ENCODE results near the gene FGFR3.

The FGFR3 gene

GRCh38 chr4:1784789-1785591 lies 8.1 kb upstream of the FGFR3 start:
- TF ChIP-seq CTCF (IDR thresholded peaks at IDR 0.05), result no peak
- no peak for DNase-seq
- no peaks in the 10 kb centered on the region for H3K9me3 Mint-ChIP-seq
- peaks cover 10% of the 10 kb centered on the region for H3K27me3 Mint-ChIP-seq (ENCODE audit: low read depth, poor library complexity)
- H3K36me3 Mint-ChIP-seq (ENCODE audit: low read depth), result no peaks in the 10 kb centered on the region
- peaks cover 13% of the 10 kb centered on the region for H3K4me1 Mint-ChIP-seq
- peak overlapping the region; percentile 69 for H3K27ac Mint-ChIP-seq
- no peak overlapping the region for H3K4me3 Mint-ChIP-seq

- TF ChIP-seq CTCF (IDR thresholded peaks at IDR 0.05), result no peak
- H3K36me3 Mint-ChIP-seq (ENCODE audit: low read depth), result no peaks in the 10 kb centered on the region
- H3K4me3 Mint-ChIP-seq, result no peak overlapping the region
- peaks cover 14% of the 10 kb centered on the region for H3K4me1 Mint-ChIP-seq
- DNase-seq, result no peak
- H3K27me3 Mint-ChIP-seq (ENCODE audit: low read depth, poor library complexity), result peaks cover 16% of the 10 kb centered on the region
- H3K27ac Mint-ChIP-seq, result no peak overlapping the region
- H3K9me3 Mint-ChIP-seq, result no peaks in the 10 kb centered on the region
These were observed 7.5 kb upstream of the FGFR3 start for GRCh38 chr4:1785592-1785991.

DNA sequence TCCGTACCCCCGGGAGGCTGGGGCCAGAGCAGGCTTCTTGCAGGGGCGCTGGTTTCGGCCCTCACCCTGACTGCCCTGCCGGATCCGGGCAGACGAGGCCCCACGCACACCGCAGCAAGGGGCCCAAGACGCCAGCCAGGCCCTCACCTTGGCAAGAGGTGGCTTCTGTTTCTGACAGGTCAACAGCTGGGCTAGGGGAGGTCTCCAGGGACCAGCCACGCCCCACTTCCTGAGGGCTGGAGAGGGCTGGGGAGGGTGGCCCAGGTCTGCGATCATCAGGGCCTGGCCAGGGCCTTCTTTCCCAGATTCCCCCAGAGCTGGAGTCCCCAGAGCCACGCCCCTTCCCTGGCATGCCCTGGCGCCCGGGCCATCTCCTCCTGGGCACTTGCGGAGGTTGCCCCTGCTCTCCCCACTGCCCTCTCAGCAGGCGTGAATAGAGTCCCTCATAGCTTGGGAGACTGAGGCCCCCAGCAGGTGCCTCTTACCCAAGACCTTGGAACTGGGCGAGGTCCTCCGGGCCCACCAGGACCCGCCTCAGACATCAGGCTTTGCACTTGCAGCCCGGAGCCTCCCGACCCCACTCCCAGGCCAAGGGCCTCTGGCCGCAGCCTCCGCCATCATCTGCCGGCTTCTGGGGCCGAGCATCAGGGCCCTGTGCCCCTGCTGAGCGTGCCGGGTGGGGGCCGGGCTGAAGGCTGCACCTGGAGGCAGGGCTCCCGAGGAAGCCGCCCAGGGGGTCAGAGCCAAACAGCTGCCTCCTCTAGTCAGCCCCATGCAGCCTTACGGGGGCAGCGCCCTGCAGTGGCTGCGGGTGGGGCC lies 6.3 kb upstream of the FGFR3 start:
- H3K9me3 Mint-ChIP-seq, result no peaks in the 10 kb centered on the region
- H3K27me3 Mint-ChIP-seq (ENCODE audit: low read depth, poor library complexity), result peaks cover 28% of the 10 kb centered on the region
- H3K36me3 Mint-ChIP-seq (ENCODE audit: low read depth), result no peaks in the 10 kb centered on the region
- no peak for TF ChIP-seq CTCF (IDR thresholded peaks at IDR 0.05)
- H3K27ac Mint-ChIP-seq, result no peak overlapping the region
- no peak for DNase-seq
- H3K4me3 Mint-ChIP-seq, result no peak overlapping the region
- H3K4me1 Mint-ChIP-seq, result peaks cover 18% of the 10 kb centered on the region

DNA sequence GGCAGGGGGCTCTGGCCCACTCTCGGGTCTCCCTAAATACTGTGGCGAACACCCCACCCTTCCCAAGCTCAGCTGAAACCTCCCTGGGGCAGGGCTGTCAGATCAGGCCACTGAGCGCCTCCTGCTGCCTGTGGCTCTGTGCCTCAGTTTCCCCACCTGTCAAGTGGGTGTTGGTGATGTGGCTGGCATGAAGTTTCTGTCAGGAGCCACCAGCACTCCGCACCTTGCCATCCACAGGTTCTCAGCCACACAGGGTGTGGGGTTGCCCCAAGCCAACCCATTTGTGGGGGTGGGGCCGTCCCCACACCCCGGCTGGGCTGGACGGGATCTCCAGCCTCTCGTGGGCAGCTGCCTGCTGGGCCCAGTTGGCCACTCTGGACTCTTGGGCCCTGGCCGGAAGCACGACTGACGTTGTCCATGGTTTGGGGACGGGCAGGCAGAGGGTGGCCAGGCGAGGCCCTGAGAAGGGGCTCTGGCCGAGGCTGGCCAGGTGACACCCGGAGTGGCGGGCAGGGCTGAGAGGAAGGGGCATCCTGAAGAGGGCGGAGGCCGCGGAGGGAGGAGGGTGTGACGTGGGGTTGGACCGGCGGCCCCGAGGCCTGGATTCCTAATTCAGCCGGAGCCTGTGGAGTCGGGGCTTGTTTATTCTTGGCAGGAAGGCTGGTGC lies 5.5 kb upstream of the FGFR3 start:
- no peak overlapping the region for H3K4me3 Mint-ChIP-seq
- peaks cover 36% of the 10 kb centered on the region for H3K27me3 Mint-ChIP-seq (ENCODE audit: low read depth, poor library complexity)
- H3K27ac Mint-ChIP-seq, result no peak overlapping the region
- H3K9me3 Mint-ChIP-seq, result no peaks in the 10 kb centered on the region
- H3K36me3 Mint-ChIP-seq (ENCODE audit: low read depth), result no peaks in the 10 kb centered on the region
- no peak for DNase-seq
- H3K4me1 Mint-ChIP-seq, result peaks cover 18% of the 10 kb centered on the region
- no peak for TF ChIP-seq CTCF (IDR thresholded peaks at IDR 0.05)

DNA sequence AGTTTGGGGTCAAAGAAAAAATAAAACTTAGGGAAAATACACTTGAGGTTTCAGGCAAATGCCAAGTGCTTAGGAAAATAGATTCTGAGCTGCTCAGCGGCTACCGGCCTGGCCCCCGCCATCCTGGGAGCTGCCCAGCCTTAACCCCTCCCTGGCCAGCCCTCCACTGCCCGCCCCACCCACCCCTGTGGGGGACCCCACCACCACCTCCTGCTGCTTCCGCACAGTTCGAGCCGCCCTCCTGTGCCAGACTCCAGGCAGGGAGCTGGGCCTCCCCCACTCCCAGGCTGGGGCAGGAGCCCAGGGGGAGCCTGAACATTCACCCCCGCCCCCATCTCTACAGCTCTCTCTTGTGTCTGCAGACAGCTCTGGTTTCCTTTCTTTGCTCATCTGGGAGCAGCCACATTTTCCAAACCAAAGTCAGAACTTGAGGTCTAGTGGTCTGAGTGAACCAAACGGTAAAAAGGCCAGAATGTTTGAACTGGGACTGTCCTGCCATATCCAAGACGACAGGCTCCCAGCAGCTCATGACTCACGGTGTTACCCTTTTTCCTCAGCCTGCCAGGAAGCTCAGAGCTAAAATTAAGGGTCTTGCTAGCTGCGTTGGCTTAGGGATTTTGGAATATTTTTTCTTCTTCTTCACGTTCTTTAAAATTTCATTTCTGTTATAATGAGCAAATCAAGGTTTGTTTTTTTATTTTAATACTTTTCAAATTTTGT lies 4.7 kb upstream of the FGFR3 start:
- peaks cover 39% of the 10 kb centered on the region for H3K27me3 Mint-ChIP-seq (ENCODE audit: low read depth, poor library complexity)
- H3K4me1 Mint-ChIP-seq, result peaks cover 18% of the 10 kb centered on the region
- H3K9me3 Mint-ChIP-seq, result no peaks in the 10 kb centered on the region
- no peak overlapping the region for H3K27ac Mint-ChIP-seq
- DNase-seq, result no peak
- TF ChIP-seq CTCF (IDR thresholded peaks at IDR 0.05), result no peak
- no peaks in the 10 kb centered on the region for H3K36me3 Mint-ChIP-seq (ENCODE audit: low read depth)
- no peak overlapping the region for H3K4me3 Mint-ChIP-seq

Data from nephron progenitor cell (in vitro differentiated cells).